ENCODE measurements around the gene RNF224.

The RNF224 gene

GRCh38 chr9:137243626-137244485, 16.6 kb downstream of the RNF224 start:
- DNase-seq (ENCODE audit: low read depth in 1 of 2, low spot score in 1 of 2) = peak in 1 of 2 experiments; percentile 51
- TF ChIP-seq JUND (IDR thresholded peaks at IDR 0.05; ENCODE audit: low read depth) = no peak; the same call in 1 of the 2 replicates
- in situ Hi-C loops (cut with HindIII; ENCODE audit: low pct_unique_long_range_greater_than_20kb, low sequenced_read_pairs) = no loop called here

GRCh38 chr9:137244486-137245449, 17.5 kb downstream of the RNF224 start:
- no peak for TF ChIP-seq JUND (IDR thresholded peaks at IDR 0.05; ENCODE audit: low read depth)
- in situ Hi-C loops (cut with HindIII; ENCODE audit: low pct_unique_long_range_greater_than_20kb, low sequenced_read_pairs) = no loop called here
- peak in 1 of 2 experiments; percentile 44 for DNase-seq (ENCODE audit: low read depth in 1 of 2, low spot score in 1 of 2)

DNA sequence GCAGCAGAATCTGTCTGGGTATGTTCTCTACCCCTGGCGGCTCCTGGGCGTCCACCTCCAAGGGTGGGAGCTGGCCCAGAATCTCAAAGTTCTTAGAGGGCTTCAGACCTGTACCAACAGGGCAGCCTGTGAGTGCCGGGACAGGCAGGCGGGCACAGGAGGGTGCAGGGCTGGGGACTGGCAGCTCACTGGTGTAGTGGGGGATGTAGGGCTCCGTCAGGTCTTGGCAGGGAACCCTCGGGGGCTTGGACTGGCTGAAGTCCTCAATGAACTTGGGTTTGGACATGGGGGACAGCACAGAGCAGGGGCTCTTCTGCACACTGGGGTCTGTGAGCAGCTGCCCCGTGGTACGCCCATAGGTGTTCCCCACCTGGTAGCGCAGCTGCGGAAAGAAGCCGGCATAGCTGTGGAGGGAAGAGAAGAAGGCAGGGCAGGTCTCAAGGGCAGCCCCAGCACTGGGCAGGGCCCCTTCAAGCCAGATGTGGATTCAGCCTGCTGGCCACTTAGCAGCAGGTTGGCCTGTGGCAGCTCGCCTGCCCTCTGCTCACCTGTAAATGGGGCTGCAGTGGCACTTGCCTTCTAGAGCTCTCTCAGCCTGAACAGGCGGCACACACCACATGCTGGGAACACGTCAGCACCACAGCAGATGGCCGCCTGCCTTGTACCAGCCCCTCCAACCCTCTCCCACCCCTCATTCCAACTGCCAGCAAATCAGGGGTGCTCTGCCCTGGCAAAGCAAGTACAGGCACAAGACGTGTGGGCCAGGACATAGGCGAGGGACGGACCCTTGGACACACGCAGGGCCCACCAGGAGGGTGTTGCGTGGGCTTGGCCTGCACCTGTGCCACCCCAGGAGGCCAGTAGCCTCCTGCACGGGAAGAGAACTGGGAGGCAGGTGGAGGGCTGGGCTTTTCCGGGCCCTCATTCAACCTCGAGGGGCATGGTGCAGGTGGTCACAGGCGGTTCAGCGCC, 18.4 kb downstream of the RNF224 start:
- in situ Hi-C loops (cut with HindIII; ENCODE audit: low pct_unique_long_range_greater_than_20kb, low sequenced_read_pairs) = no loop called here
- DNase-seq (ENCODE audit: low read depth in 1 of 2, low spot score in 1 of 2) = no peak
- no peak for TF ChIP-seq JUND (IDR thresholded peaks at IDR 0.05; ENCODE audit: low read depth)

DNA sequence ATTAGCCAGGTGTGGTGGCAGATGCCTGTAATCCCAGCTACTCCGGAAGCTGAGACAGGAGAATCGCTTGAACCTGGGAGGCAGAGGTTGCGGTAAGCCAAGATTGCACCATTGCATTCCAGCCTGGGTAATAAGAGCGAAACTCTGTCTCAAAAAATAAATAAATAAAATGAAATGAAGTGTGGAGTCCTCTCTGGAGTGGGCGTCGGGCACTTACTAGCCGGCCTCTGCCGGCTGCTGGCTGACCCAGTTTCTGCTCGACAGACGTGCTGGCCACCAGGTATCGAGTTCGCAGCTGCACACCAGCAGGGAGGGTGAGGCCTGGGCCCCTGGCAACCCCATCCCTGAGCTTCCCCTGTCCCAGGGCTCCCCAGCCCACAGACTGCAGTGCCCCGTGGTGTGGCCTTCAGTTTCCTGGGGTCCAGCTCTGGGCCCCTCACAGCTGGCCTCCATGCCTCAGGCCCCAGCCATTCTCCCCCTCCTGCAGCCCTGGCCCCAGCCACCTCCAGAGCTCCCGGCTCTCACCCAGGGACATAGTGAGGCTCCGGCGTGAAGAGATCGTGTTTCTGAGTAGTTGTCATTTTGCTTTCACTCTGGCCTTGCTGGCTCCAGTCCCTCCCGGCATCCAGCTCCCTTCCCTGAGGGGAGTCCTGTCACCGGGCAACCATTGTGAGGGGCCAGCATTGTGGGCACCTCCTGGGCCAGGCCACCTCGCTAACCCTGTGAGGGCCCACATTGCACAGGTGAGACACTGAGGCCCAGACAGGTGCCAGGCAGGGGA, 20.0 kb downstream of the RNF224 start:
- in situ Hi-C loops (cut with HindIII; ENCODE audit: low pct_unique_long_range_greater_than_20kb, low sequenced_read_pairs) = no loop called here
- DNase-seq (ENCODE audit: low read depth in 1 of 2, low spot score in 1 of 2) = no peak
- TF ChIP-seq JUND (IDR thresholded peaks at IDR 0.05; ENCODE audit: low read depth) = no peak

DNA sequence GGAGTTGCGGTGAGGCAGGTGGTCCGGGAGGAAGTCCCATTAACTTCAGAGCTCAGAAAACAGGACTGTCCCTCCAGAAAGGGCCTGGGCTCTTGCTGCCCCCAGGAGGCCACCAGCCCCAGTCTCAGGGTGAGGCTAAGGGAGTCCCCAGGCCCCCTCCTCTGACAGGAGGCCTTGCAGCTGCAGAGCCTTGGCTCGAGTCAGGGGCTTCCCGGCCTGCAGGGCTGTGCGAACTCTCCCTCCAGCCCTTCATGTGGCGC, 20.5 kb downstream of the RNF224 start:
- TF ChIP-seq JUND (IDR thresholded peaks at IDR 0.05; ENCODE audit: low read depth) = no peak
- no peak for DNase-seq (ENCODE audit: low read depth in 1 of 2, low spot score in 1 of 2)
- in situ Hi-C loops (cut with HindIII; ENCODE audit: low pct_unique_long_range_greater_than_20kb, low sequenced_read_pairs) = no loop called here

GRCh38 chr9:137250329-137251193, 23.3 kb downstream of the RNF224 start:
- TF ChIP-seq JUND (IDR thresholded peaks at IDR 0.05; ENCODE audit: low read depth) = no peak
- no peak for DNase-seq (ENCODE audit: low read depth in 1 of 2, low spot score in 1 of 2)
- in situ Hi-C loops (cut with HindIII; ENCODE audit: low pct_unique_long_range_greater_than_20kb, low sequenced_read_pairs) = no loop called here

- no peak for DNase-seq (ENCODE audit: low read depth in 1 of 2, low spot score in 1 of 2)
- in situ Hi-C loops (cut with HindIII; ENCODE audit: low pct_unique_long_range_greater_than_20kb, low sequenced_read_pairs) = no loop called here
- TF ChIP-seq JUND (IDR thresholded peaks at IDR 0.05; ENCODE audit: low read depth) = no peak
Observed at GRCh38 chr9:137251194-137251461, 23.8 kb downstream of the RNF224 start, which contains the start of gene STPG3. Gene STPG3, plus strand, starts transcription at chr9:137251286. Its CDS starts 1 bp downstream, at chr9:137251287.

DNA sequence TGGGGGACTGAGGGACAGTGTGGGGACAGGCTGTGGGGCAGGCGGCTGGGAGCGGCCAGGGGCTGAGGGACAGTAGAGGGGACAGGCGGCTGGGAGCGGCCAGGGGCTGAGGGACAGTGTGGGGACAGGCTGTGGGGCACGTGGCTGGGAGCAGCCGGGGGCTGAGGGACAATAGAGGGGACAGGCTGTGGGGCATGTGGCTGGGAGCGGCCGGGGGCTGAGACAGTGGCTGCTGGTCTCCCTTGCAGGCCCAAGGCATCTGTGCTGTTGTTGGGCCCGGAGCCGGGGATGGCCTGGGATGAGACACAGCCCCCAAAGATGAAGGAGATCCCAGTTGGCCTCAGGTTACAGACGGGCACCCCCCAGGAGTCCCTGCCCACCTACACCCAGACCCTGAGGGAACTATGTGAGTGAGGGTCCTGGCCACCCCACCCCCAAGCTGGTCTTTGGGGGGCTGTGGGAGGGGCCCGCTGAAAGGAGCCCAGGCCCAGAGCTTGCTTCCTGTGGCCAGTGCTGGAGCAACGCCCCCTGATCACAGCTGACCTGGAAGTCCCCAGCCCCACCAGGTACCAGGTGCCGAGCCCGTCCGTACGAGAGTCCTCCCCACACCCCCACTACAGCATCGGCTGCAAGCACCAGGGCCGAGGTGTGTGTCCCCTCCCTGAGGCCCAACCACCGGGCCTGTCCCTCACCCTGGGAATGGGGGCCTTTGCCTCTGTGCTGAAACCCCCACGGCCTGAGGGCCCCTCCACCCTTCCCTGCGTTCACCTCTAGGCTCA, 24.4 kb downstream of the RNF224 start:
- TF ChIP-seq JUND (IDR thresholded peaks at IDR 0.05; ENCODE audit: low read depth) = no peak
- no peak for DNase-seq (ENCODE audit: low read depth in 1 of 2, low spot score in 1 of 2)
- in situ Hi-C loops (cut with HindIII; ENCODE audit: low pct_unique_long_range_greater_than_20kb, low sequenced_read_pairs) = no loop called here

GRCh38 chr9:137252555-137253506, 25.5 kb downstream of the RNF224 start:
- in situ Hi-C loops (cut with HindIII; ENCODE audit: low pct_unique_long_range_greater_than_20kb, low sequenced_read_pairs) = no loop called here
- no peak for TF ChIP-seq JUND (IDR thresholded peaks at IDR 0.05; ENCODE audit: low read depth)
- DNase-seq (ENCODE audit: low read depth in 1 of 2, low spot score in 1 of 2) = no peak
